NCI-H1417 (cell line): ENCODE measurements around the gene PALM2AKAP2.

ENCODE experiments used
- DNase-seq, 3 experiments: peaks; one replicate each; lab custom pipeline; 2025; lab: John Stamatoyannopoulos, UW

PALM2AKAP2 gene

GRCh38 chr9:109771796-109772531, 8.0 kb upstream of the PALM2AKAP2 start:
- peak in 1 of 3 experiments; percentile 29 for DNase-seq

- DNase-seq, result no peak
Observed at GRCh38 chr9:109775516-109775915, 4.5 kb upstream of the PALM2AKAP2 start.

- no peak for DNase-seq
Observed at GRCh38 chr9:109776391-109776790, 3.6 kb upstream of the PALM2AKAP2 start.

GRCh38 chr9:109780453-109781033, 545 bp downstream of the PALM2AKAP2 start:
- DNase-seq, result peak in 2 of 3 experiments; percentile 58 to 75

GRCh38 chr9:109781086-109781485, 1.1 kb downstream of the PALM2AKAP2 start:
- no peak for DNase-seq

GRCh38 chr9:109781541-109782197, 1.7 kb downstream of the PALM2AKAP2 start:
- DNase-seq, result no peak

GRCh38 chr9:109787735-109788134, 7.7 kb downstream of the PALM2AKAP2 start:
- DNase-seq, result no peak

- no peak for DNase-seq
Observed at GRCh38 chr9:109789556-109789955, 9.6 kb downstream of the PALM2AKAP2 start.

- no peak for DNase-seq
Observed at GRCh38 chr9:109789971-109790370, 10.0 kb downstream of the PALM2AKAP2 start.

- no peak for DNase-seq
Observed at GRCh38 chr9:109791003-109791677, 11.1 kb downstream of the PALM2AKAP2 start.

GRCh38 chr9:109791747-109792146, 11.7 kb downstream of the PALM2AKAP2 start:
- no peak for DNase-seq

GRCh38 chr9:109792951-109793546, 13.1 kb downstream of the PALM2AKAP2 start:
- no peak for DNase-seq

- DNase-seq, result no peak
Observed at GRCh38 chr9:109793921-109794320, 13.9 kb downstream of the PALM2AKAP2 start.

GRCh38 chr9:109794361-109795012, 14.5 kb downstream of the PALM2AKAP2 start:
- no peak for DNase-seq

GRCh38 chr9:109795613-109796012, 15.6 kb downstream of the PALM2AKAP2 start:
- DNase-seq, result no peak

GRCh38 chr9:109796078-109796477, 16.1 kb downstream of the PALM2AKAP2 start:
- DNase-seq, result no peak

GRCh38 chr9:109797006-109797405, 17.0 kb downstream of the PALM2AKAP2 start:
- DNase-seq, result no peak

- DNase-seq, result no peak
Observed at GRCh38 chr9:109797509-109797908, 17.5 kb downstream of the PALM2AKAP2 start.

- no peak for DNase-seq
Observed at GRCh38 chr9:109799141-109799540, 19.1 kb downstream of the PALM2AKAP2 start.

- DNase-seq, result no peak
Observed at GRCh38 chr9:109799792-109800191, 19.8 kb downstream of the PALM2AKAP2 start.

GRCh38 chr9:109801484-109801883, 21.5 kb downstream of the PALM2AKAP2 start:
- DNase-seq, result no peak

GRCh38 chr9:109802491-109802890, 22.5 kb downstream of the PALM2AKAP2 start:
- no peak for DNase-seq
